H1 (cell line): Measurements from ENCODE around the gene DCUN1D4. TPM values are rescaled to one million over a fixed set of nuclear protein-coding genes. Genes with fewer than 3 reads are reported as not detected.

Source experiments
- CEBPB ChIP-seq: IDR thresholded peaks from 2 replicates; pipeline ENCODE4 v1.6.1; 2012; ENCODE audit warnings: low read depth, low read length
- CHD7 ChIP-seq: fragments of 300-600 bp; sonication (generic); IDR thresholded peaks from 2 replicates; pipeline ENCODE4 v1.7.1; 2012; ENCODE audit warnings: low read length, moderate library complexity, mild to moderate bottlenecking, inconsistent platforms; ENCODE audit not compliant: insufficient replicate concordance
- HDAC2 ChIP-seq, 2 experiments: fragments of 300-600 bp in 1 of 2; sonication (generic) in 1 of 2; IDR thresholded peaks; 2 replicates each; pipeline ENCODE4 v1.6.1; 2011 to 2012; ENCODE audit warnings: low read depth in 2 of 2, low read length in 2 of 2, mild to moderate bottlenecking in 2 of 2, moderate library complexity in 2 of 2, borderline replicate concordance in 1 of 2, inconsistent platforms in 1 of 2
- KDM5A ChIP-seq: fragments of 200-600 bp; IDR thresholded peaks from 2 replicates; pipeline ENCODE4 v1.7.1; 2012; ENCODE audit warnings: mild to moderate bottlenecking, low read length, inconsistent platforms, mixed read lengths
- NANOG ChIP-seq: IDR thresholded peaks from 2 replicates; pipeline ENCODE4 v1.6.1; 2011; ENCODE audit warnings: low read length, low read depth, mild to moderate bottlenecking, inconsistent platforms; ENCODE audit not compliant: insufficient read depth, poor library complexity, severe bottlenecking
- PHF8 ChIP-seq: fragments of 200-600 bp; sonication (generic); conservative IDR thresholded peaks from 2 replicates; pipeline ENCODE4 v1.7.1; 2012; ENCODE audit warnings: low read depth, mild to moderate bottlenecking, inconsistent platforms, low read length, moderate library complexity
- POLR2A ChIP-seq, 2 experiments: IDR thresholded peaks; 1 replicate in 1 of 2; 2 replicates in 1 of 2; pipeline ENCODE4 v1.6.1; 2011; ENCODE audit warnings: low read depth in 2 of 2, low read length in 2 of 2, mild to moderate bottlenecking in 2 of 2; ENCODE audit errors: control extremely low read depth in 1 of 2
- RFX5 ChIP-seq: IDR thresholded peaks from 2 replicates; pipeline ENCODE4 v1.6.1; 2011; ENCODE audit warnings: low read depth, low read length, improper control_type of control experiment, borderline replicate concordance
- SP2 ChIP-seq: IDR thresholded peaks from 2 replicates; pipeline ENCODE4 v1.6.1; 2012; ENCODE audit warnings: mild to moderate bottlenecking, low read length, inconsistent platforms
- SUZ12 ChIP-seq: fragments of 200-600 bp; sonication (generic); IDR thresholded peaks from 2 replicates; pipeline ENCODE4 v1.6.1; 2012; ENCODE audit warnings: mild to moderate bottlenecking, inconsistent platforms, low read length, moderate library complexity, mixed read lengths
- TBP ChIP-seq: IDR thresholded peaks from 2 replicates; pipeline ENCODE4 v1.6.1; 2011; ENCODE audit warnings: low read depth, low read length, improper control_type of control experiment
- polyA plus RNA-seq, 7 experiments: library from polyadenylated mRNA; depleted of rRNA in 3 of 7; stranded (reverse) in 5 of 7; unstranded in 2 of 7; fragments of >200 nt in 5 of 7; fragments of 200-250 nt in 2 of 7; gene quantifications; 1 replicate in 5 of 7; 2 replicates in 1 of 7; 4 replicates in 1 of 7; pipeline versions ENCODE4 v1.2.1 to v1.2.3, GENCODE V29; 2011 to 2013; ENCODE audit warnings: missing spikeins in 2 of 7, mixed read lengths in 2 of 7
- total RNA-seq: library from RNA; stranded (reverse); fragmentation: NEBNext Ultra II Directional; extraction: Animal tissue kit (Norgen Biotek cat#: 25700); gene quantifications from 2 replicates; pipeline ENCODE4 v1.2.1, GENCODE V29; 2021

The DCUN1D4 gene
- total and polyA plus RNA-seq, 2 of the 8 experiments (the other 6 are each of a cell fraction or from before 2014, with no cell fraction given), result 22.9 to 55.9 TPM

DNA sequence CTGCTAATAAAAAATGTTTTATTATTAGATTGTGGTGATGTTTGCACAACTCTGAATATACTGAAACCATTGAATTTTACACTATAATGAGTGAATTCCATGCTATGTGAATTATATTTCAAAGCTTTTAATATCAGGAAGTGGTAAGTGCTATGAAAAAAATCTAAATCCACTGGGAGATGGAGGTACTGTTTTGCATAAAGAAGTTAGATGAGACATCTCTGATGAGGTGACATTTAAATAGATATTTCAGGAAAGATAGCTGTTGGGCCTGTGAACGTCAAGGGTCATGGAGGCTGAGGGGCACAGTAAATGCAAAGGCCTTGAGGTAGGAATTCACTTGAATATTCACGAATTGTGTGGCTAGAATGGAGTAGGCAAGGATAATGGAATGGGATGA lies 12.3 kb downstream of the DCUN1D4 start (continued):
- no peak for TF ChIP-seq CHD7
- no peak for TF ChIP-seq PHF8
- TF ChIP-seq TBP, result no peak
- TF ChIP-seq KDM5A, result no peak
- TF ChIP-seq POLR2A (IDR thresholded peaks at IDR 0.05; ENCODE audit: control extremely low read depth in 1 of 2, low read depth in 2 of 2, low read length in 2 of 2), result no peak
- no peak for TF ChIP-seq NANOG
- no peak for TF ChIP-seq SUZ12
- TF ChIP-seq HDAC2 (IDR thresholded peaks at IDR 0.05; ENCODE audit: borderline replicate concordance in 1 of 2, low read depth in 2 of 2, low read length in 2 of 2), result no peak
- no peak for TF ChIP-seq SP2
- TF ChIP-seq RFX5, result no peak
- TF ChIP-seq CEBPB, result no peak
